Measurements from ENCODE around the gene SLC9B1. TPM values are rescaled to one million over a fixed set of nuclear protein-coding genes. Genes with fewer than 3 reads are reported as not detected.

Gene SLC9B1
- total and polyA plus RNA-seq, 2 of the 8 experiments (the other 6 are each of a cell fraction or from before 2014, with no cell fraction given), result 0.08 to 0.19 TPM

GRCh38 chr4:102860611-102861324, 158.7 kb downstream of the SLC9B1 start:
- H2AFZ ChIP-seq (ENCODE audit: low read length), result no peak overlapping the region
- no peak overlapping the region for H3K27ac ChIP-seq (ENCODE audit: low read depth, low read length)
- no peak overlapping the region for H2AK5ac ChIP-seq (ENCODE audit: low read depth, low read length)
- no peak overlapping the region for H3K14ac ChIP-seq (ENCODE audit: insufficient read length)
- H3K27me3 ChIP-seq (replicated peaks in 1 of 4; ENCODE audit: control insufficient read depth in 3 of 4, extremely low read depth in 1 of 4, insufficient read depth in 3 of 4, low read length in 3 of 4), result no peaks in the 10 kb centered on the region
- no peaks in the 10 kb centered on the region for H3K4me1 ChIP-seq (replicated peaks in 1 of 4; ENCODE audit: control insufficient read depth in 3 of 4, insufficient read depth in 4 of 4, low read length in 3 of 4)
- no peaks in the 10 kb centered on the region for H4K20me1 ChIP-seq (replicated peaks in 1 of 2; ENCODE audit: control insufficient read depth in 1 of 2, insufficient read depth in 2 of 2, low read length in 2 of 2)
- H2BK15ac ChIP-seq (ENCODE audit: low read length), result no peak overlapping the region
- no peak overlapping the region for H2BK5ac ChIP-seq (ENCODE audit: low read depth, low read length)
- H2BK20ac ChIP-seq (ENCODE audit: low read length), result no peak overlapping the region
- no peaks in the 10 kb centered on the region for H3K23me2 ChIP-seq (ENCODE audit: low read depth, low read length)
- no peak overlapping the region for H3K9ac ChIP-seq (replicated peaks in 1 of 4; ENCODE audit: extremely low read depth in 1 of 4, low read depth in 3 of 4, low read length in 3 of 4)
- no peak overlapping the region for H2BK120ac ChIP-seq (replicated peaks; ENCODE audit: low read depth, low read length)
- H2BK12ac ChIP-seq (ENCODE audit: low read depth, low read length), result no peak overlapping the region
- WGBS, 2 experiments (ENCODE audit: extremely low coverage in 1 of 2, insufficient coverage in 1 of 2, insufficient read length in 1 of 2, insufficient replicate concordance in 2 of 2, low coverage in 1 of 2, low lambda C conversion rate in 2 of 2, missing lambda C conversion rate in 1 of 2), result 96% methylated on average over 2 of the region's 2 CpGs; no CpG with 5 or more reads in 1 of the 2 experiments
- ChIA-PET CTCF (ENCODE audit: partially characterized antibody) (no interaction called here), POLR2A (ENCODE audit: partially characterized antibody) (interaction anchor here (1.0 kb wide), 2 partner anchors 33 to 35 kb away, joined by 3 to 4 read pairs; no protein-coding TSS in a partner anchor)
- H3K9me3 ChIP-seq (ENCODE audit: insufficient read depth in 2 of 2, low read depth in 1 of 2, low read length in 1 of 2), result peaks cover 5 to 7% of the 10 kb centered on the region in 2 experiments; a peak in 2 of 4 replicates
- TF ChIP-seq BRCA1 (IDR thresholded peaks at IDR 0.05; ENCODE audit: low read depth, low read length) (no peak), SIRT6 (IDR thresholded peaks at IDR 0.05; ENCODE audit: low read length) (no peak), MAX (IDR thresholded peaks at IDR 0.05) (no peak), CEBPB (IDR thresholded peaks at IDR 0.05; ENCODE audit: low read depth, low read length) (no peak), POU5F1 (IDR thresholded peaks at IDR 0.05; ENCODE audit: low read depth, low read length) (no peak), SIX5 (IDR thresholded peaks at IDR 0.05; ENCODE audit: low read depth, low read length) (no peak), TBP (IDR thresholded peaks at IDR 0.05; ENCODE audit: low read depth, low read length) (no peak), HDAC2 (IDR thresholded peaks at IDR 0.05; ENCODE audit: borderline replicate concordance in 1 of 2, low read depth in 2 of 2, low read length in 2 of 2) (no peak), TEAD4 (IDR thresholded peaks at IDR 0.05; ENCODE audit: low read depth, low read length) (no peak)
- no peak overlapping the region for H4K91ac ChIP-seq (replicated peaks; ENCODE audit: insufficient read length, low read length)
- no peak overlapping the region for H3K4me3 ChIP-seq (ENCODE audit: extremely low read depth in 1 of 4, insufficient read depth in 2 of 4, low read depth in 3 of 4, low read length in 4 of 4)
- H3K56ac ChIP-seq (replicated peaks; ENCODE audit: insufficient read length, low read depth, low read length), result no peak overlapping the region
- no peak overlapping the region for H3K23ac ChIP-seq (ENCODE audit: insufficient read length)
- H4K8ac ChIP-seq (ENCODE audit: extremely low read depth, insufficient read depth, low read length), result no peak overlapping the region
- H3K18ac ChIP-seq (ENCODE audit: extremely low read depth, low read length), result no peak overlapping the region
- no peaks in the 10 kb centered on the region for H3K79me1 ChIP-seq (ENCODE audit: low read depth, low read length)
- H3K79me2 ChIP-seq (ENCODE audit: control insufficient read depth in 1 of 2, insufficient read depth in 2 of 2, low read length in 2 of 2), result peaks cover 0 to 26% of the 10 kb centered on the region in 2 experiments; a peak in 2 of 4 replicates
- H4K5ac ChIP-seq (ENCODE audit: insufficient read length, low read depth, low read length), result no peak overlapping the region
- no peak overlapping the region for H3K4me2 ChIP-seq (ENCODE audit: insufficient read depth in 1 of 2, low read depth in 2 of 2, low read length in 2 of 2)
- peaks cover 0 to 5% (median 2%) of the 10 kb centered on the region in 4 experiments; a peak in 2 of 8 replicates for H3K36me3 ChIP-seq (ENCODE audit: control insufficient read depth in 2 of 4, insufficient read depth in 4 of 4, low read length in 3 of 4)
- H3K4ac ChIP-seq (replicated peaks; ENCODE audit: insufficient read length, low read depth, low read length), result no peak overlapping the region
- DNase-seq (ENCODE audit: low read depth in 1 of 2, low spot score in 2 of 2) (no peak), FAIRE-seq (no peak)

Data from H1 (cell line).